ENCODE measurements around the gene GOLGA8B.
"Not testable (repeated sequence)": the region's sequence is repeated elsewhere in the genome, so short reads cannot be mapped to it uniquely, and the experiment has no call there.

Gene GOLGA8B

DNA sequence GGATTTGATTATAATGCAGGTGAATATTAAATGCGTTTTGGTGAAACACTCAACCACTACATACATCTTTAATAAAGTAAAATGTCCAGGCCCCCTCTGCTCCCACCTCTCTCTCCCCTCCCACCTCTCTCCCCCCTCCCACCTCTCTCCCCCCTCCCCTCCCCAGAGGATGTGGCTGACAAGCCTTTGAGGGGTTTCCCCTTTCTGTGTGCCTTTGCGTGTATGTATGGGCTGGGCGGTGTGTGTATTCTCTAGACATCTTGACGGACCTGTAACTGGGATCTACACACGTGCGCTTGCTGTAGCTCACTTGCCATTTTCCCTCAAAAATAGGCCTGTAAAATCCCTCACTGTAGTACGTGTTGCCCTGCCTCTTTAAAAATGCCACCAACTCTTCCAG lies 28.3 kb downstream of the GOLGA8B start:
- not testable (repeated sequence) for DNase-seq (ENCODE audit: low spot score)

DNA sequence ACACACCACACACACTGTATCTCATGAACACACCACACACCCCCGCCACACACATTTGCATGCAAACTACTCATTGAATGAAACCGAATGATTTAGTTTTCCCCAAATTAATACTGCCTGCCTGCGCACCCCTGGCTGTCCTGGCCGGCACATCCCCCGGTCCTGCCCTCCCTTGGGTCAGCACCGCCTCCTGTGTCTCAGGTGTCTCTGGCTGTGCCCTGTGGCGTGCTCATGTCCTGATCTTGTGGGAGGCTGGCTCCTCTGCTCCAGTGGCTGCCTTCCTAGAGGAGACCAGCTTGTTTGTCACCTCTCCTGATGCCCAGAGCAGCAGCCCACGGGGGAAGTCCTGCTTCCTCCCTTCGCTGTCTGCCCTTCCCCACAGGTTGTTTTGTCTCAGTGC lies 28.7 kb downstream of the GOLGA8B start:
- DNase-seq (ENCODE audit: low spot score) = not testable (repeated sequence)

DNA sequence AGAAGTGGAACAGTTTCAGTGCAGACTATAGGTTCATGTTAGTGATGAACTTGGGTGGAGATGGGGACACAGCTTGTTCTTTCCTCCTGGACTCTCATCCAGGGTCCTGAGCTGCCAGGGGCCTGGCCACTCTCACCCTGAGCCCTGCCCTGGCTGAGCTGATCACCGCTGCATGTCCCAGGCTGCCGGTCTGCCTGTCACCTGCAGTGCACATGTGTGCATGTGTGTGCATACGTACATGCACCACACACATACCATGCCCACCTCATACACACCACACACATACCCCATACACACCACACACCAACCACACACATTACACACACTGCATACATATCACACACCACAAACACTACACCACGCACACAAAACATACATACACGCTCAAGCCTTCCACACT lies 29.3 kb downstream of the GOLGA8B start:
- DNase-seq (ENCODE audit: low spot score) = not testable (repeated sequence)

DNA sequence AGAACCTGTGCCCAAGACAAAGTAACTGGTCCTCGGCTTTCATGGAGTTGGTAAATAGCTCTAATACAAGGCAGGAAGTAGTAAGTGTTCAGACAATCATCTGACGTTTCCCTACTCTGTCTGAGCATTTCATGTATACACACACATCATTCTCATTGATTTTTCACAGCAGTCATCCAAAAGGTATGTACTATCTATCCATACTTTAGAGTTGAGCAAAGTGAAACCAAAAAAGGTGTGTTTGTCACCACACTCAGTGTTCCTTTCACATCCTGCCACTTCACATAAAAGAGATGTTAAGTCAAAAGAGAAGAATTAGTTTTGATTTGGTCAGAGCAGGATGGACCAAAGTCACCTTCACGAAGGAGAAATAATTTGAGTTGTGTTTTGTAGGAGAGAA lies 33.3 kb downstream of the GOLGA8B start:
- not testable (repeated sequence) for DNase-seq (ENCODE audit: low spot score)

DNA sequence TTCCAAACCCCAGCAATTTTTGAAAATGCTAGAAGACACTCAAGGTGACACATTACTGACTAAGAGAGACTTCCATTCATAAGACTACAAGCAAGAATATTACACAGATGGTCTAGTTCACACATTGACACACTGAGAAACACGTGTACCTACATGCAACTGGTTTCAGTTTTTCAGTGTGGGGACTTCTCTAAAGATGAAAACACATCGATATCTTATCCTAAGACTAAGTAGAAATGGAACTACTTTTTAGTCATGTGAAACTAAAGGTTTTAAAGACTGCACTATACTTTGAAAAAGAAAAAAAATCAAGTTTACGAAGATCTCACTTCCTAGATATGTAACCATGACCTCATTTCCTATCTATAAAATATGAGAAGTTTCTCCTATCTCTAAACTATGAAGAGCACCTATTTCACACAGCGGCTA lies 34.1 kb downstream of the GOLGA8B start:
- DNase-seq (ENCODE audit: low spot score) = not testable (repeated sequence)

DNA sequence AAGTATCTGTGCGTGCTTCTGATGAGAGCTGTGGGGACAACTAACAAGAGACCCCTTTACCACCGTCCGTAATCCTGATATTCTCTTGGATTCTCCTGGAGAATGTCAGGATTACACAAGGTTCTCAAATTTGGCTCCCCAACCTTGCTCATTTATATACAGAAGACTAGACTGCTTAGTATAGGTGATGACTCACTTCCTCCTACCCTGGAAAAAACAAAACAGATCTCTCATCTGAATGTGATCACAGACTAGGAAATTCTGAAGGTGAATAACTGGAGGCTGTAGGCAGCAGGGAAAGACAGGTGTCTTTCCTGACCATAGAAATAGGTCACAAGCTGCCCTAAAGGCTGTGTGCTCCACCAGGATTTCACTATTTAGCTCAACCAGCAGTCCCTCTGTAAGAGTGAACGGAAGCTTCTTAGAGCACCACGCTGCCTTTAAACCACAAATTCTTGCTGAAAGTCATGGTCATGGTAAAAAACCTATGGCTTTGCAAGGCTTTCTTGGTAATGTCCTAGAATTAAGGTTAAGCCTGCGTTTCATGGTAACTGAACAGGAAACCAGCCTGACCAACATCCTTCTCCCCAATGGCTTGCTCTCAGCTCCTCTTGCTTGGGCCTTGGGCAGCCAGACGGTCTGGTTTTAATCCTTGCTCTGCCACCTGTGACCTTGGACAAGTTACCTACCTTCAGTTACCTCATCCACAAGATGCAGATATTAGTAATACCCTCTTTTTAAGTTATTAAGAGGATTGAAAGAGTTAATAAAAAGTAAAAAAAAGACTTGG lies 39.4 kb downstream of the GOLGA8B start:
- not testable (repeated sequence) for DNase-seq (ENCODE audit: low spot score)

DNA sequence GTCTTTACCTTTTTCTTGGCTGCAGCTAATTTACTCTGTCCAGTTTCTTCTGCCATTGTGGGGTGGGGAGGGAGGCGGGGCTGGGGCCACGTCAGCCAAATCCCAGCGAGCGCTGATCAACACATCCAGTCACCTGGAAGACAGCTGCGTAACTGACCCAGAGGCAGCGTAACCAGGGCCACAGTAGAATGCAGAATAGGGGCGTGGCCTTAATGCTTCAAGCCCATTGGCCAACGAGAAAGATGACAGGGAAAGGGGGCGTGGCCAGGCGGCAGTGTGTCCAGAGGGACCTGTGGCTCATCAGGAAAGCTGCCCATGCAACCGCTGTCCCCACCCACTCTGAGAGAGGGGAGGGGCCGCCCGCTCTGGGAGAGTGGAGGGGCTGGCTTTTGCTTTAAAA lies 47.6 kb downstream of the GOLGA8B start:
- not testable (repeated sequence) for DNase-seq (ENCODE audit: low spot score)
